Prostate gland (tissue), 2 donors: ENCODE measurements around the gene PNPLA7.

Source experiments
- POLR2A ChIP-seq: fragments of 450-650 bp; IDR thresholded peaks from one replicate; pipeline ENCODE4 v1.6.1; 2016; ENCODE audit warnings: antibody characterized with exemption, mild to moderate bottlenecking
- POLR2AphosphoS5 ChIP-seq: sonication (generic); formaldehyde crosslinking; IDR thresholded peaks from one replicate; pipeline ENCODE4 v1.6.1; 2017; ENCODE audit warnings: antibody characterized with exemption
- TF ChIP-seq, protein P1 (sequence below), 4 experiments: fragments of 200-600 bp in 2 of 4; fragments of 450-650 bp in 2 of 4; sonication (generic) in 2 of 4; IDR thresholded peaks; 1 replicate in 3 of 4; 2 replicates in 1 of 4; pipeline ENCODE4 v1.5.1; 2016 to 2019; ENCODE audit warnings: antibody characterized with exemption in 4 of 4, mild to moderate bottlenecking in 2 of 4, moderate library complexity in 2 of 4

DNA sequence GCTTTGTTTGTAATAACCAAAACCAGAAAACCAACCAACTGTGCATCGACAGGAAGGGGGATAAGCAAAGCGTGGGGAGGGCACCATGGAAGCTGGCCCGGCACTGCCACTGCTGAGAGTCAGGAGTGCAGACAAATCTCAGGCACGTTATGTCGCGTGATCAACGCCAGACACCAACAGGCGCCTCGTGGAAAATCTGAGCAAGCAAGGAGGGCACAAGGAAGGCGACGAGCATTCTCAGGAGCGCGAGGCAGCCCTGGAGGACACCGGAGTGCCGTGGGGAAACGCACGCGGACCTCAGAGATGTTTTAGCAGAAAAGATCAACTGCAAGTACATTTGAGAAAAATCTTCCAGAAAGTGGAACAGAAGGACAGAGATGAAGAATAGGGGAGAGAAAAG, 75.9 kb downstream of the PNPLA7 start:
- TF ChIP-seq, protein P1, sequence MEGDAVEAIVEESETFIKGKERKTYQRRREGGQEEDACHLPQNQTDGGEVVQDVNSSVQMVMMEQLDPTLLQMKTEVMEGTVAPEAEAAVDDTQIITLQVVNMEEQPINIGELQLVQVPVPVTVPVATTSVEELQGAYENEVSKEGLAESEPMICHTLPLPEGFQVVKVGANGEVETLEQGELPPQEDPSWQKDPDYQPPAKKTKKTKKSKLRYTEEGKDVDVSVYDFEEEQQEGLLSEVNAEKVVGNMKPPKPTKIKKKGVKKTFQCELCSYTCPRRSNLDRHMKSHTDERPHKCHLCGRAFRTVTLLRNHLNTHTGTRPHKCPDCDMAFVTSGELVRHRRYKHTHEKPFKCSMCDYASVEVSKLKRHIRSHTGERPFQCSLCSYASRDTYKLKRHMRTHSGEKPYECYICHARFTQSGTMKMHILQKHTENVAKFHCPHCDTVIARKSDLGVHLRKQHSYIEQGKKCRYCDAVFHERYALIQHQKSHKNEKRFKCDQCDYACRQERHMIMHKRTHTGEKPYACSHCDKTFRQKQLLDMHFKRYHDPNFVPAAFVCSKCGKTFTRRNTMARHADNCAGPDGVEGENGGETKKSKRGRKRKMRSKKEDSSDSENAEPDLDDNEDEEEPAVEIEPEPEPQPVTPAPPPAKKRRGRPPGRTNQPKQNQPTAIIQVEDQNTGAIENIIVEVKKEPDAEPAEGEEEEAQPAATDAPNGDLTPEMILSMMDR (IDR thresholded peaks at IDR 0.05), result no peak
- TF ChIP-seq POLR2A (no peak), POLR2AphosphoS5 (no peak)
